DMS79 (cell line): ENCODE data around the gene KCNJ11.
"Not testable (repeated sequence)": the region's sequence is repeated elsewhere in the genome, so short reads cannot be mapped to it uniquely, and the experiment has no call there.

Source experiments
- DNase-seq: peaks from one replicate; lab custom pipeline; 2025; lab: John Stamatoyannopoulos, UW

The KCNJ11 gene

DNA sequence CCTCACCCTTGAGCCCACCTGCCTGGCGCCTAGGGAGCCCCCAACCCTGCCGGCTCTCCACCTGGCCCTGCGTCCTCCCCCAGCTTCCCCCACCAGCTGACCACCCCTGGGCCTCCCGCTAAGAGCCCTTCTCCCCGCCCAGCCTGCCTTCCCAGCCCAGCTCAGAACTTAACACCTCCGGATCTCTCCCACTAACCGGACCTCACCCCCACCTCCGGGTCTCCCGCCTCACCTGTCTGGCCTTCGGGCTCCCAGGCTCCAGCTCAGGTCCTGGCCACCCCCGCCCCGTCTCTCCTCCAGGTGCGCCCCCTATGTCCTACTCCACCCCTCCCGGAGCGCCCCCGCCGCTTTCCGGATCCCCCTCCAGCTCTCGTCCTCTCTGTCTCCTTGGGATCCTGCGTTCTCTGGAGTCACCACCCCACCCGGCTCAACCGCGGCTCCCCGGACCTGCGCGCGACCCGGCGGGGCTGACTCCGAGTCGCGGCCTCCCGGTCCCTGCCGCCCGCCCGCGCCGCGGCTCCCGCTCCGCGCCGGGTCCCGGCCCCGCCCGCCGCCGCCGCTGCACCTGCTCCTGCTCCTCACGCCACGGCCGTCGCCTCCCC lies at the start of gene KCNJ11:
Gene KCNJ11 (minus strand): TSS at position 51 of the 602 bp plus-strand sequence. CDS start 568 bp downstream, outside the sequence.
- DNase-seq, result no peak

DNA sequence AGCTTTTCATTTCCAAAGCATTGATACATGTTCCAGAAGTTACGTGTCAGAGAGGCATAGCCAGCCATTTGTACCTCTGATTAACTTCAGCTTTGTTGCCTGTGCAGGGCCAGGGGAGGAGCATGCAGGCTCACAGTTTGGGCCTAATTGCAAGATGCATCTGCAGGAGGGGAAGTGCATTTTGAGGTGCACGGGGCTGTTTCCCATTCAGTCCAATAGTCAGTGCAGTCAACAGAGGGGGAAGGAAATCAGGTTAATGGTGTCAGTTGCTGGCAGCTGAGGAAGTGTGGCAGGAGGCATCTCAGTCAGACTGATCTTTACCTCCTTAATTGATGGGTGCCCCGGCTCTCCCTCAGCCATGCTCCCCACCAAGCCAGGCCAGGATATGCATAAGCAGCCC lies 48.9 kb upstream of the KCNJ11 start:
- no peak for DNase-seq

DNA sequence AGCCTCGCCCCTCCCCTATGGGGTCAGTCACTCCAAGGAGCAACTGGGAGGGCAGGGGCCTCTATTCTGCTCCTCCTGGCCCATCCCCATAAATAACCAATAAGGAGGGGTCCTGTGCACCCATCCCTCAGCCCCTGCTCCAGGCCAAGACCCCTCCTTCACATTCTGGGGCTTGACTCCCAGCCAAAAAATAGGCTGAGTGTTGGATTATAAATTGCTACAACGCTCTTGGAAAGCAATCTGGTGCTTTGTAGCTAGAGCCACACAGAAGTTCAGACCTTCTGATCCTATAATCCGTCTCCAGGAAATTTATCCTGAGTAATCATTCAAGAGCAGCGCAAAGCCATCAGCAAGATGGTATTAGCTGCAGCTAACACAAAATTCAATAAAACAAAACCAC lies 45.6 kb upstream of the KCNJ11 start:
- DNase-seq, result no peak

DNA sequence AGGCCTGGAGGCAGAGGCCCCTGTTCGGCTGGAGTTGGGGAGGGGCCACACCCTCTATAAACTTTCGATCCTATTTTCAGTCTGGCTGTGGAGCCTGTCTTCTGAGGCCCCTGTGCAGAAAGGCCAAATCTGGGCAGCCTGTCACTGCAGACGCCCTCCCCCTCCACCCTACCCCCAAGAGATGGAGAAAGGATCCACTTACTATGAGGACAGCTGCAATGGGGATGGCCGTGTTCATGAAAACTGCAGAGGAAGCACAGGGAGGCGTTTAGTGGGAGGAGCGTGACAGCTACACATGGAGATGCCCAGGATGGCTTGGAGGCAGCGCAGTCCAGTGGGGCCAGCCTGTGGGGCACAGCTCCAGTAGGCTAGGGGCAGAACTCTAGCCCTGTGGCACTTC lies 43.5 kb upstream of the KCNJ11 start:
- DNase-seq, result no peak

DNA sequence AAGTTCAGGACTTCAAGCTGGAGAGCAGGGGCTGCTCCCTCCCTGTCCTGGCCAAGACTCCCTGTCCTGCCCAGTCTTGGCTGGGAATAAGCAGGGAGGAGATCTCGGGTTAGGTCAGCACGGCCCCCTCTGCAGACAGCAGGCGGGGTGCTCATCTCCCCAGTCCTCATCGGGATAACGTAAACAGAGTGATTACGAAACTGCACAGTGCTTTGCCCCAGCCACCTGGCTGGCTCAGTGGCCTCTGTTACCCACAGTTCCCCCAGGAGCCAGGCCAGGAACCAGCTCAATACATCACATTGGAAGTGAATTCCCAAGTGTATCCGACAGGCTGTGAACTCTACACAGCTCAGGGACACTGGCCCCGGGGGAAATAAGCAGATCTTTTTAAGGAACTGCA lies 42.7 kb upstream of the KCNJ11 start:
- no peak for DNase-seq

DNA sequence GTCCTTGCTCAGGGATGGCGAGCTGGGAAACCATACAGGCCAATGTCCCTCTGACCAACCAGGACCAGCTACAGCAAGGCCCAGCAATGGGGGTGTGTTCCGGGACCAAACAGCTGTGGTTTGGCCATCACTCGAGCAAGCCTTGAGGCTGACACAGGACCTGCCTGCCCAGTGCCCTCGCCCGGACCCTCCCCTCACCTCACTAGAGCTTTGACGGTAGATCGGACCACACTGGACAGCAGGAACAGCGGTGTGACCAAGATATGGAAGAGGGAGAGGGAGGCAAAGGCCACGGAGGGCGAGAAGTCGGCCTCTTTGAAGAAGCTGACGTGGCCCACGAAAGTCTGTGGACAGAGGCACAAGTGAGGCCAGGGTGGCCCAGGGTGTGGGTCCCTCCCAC lies 42.2 kb upstream of the KCNJ11 start:
- DNase-seq, result no peak

DNA sequence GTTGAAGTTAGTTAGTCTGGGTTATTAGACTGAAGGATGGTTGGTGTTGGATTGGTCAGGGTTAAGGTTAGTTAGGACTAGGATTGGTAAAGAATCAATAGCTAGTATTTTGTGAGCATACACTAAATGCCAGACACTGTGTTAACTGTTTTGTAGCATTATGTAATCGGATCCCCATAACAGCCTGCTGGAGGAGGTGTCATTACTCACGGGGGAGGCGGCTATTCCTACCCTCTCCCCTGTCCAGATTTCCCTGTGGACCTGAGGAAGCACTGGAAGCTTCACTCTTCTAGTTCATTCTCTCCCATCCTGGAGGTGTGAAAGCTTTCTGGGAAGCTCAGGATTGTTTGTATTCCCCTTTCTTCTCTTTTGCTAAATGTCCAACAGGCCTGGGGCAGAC lies 40.5 kb upstream of the KCNJ11 start:
- DNase-seq, result no peak

DNA sequence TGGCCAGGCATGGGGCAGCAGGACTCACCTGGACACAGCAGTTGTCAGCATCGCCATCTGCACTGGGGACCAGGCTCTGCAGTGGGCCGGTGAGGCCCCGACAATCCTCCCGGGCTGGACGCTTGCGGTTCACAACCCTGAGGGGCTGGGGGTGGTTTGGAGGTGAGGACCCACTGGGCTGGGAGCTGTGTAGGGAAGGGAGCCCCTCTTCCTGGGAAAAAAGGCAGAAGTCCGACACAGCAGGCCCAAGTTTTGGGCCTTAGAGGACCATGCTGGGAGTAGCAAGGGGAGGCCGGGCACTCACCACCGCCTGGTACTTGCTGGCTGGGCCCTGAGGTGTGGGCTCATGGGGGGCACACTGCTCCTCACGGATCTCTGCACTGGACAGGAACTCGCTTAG lies 39.8 kb upstream of the KCNJ11 start:
- no peak for DNase-seq

DNA sequence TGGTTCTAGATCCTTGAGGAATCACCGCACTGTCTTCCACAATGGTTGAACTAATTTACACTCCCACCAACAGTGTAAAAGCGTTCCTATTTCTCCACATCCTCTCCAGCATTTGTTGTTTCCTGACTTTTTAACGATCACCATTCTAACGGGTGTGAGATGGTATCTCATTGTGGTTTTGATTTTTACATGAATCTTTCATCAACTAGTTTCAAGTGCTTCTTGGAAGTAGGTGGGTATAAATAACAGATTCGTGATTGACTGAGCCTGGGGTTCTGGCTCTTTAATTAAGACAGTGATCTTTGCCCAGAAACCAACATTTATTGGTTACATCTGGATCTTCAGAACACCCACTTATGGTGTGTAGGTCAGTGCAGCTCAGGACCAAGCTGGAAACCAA lies 37.8 kb upstream of the KCNJ11 start:
- not testable (repeated sequence) for DNase-seq

DNA sequence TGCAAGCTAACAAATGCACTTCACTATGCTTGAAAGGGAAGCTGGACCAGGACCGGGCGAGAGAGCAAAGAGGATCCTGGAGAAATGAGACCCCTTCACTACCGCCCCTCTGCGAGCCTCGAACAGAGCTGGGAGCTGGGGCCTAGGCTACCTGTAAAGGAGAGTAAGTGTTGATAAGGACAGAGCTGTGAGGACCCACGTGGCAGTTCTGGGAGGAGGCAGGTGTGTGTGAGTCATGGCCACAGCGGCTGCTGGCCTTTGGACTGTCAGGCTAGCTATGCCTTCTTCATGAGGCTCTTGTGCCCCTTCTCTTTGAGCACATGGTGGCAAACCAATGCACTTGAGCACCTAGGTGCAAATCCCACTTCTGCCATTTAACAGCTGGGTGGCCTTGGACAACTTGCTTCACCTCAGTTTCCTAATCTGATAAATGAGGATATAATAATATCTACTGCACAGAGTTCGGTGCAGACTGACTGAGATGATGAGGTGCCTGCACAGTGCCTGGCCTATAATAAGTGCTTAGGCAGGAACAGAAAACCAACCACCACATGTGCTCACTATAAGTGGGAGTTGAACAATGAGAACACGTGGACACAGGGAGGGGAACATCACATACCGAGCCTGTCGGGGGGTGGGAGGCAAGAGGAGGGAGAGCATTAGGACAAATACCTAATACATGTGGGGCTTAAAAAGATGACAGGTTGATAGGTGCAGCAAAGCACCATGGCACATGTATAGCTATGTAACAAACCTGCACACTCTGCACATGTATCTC lies 35.3 kb upstream of the KCNJ11 start:
- no peak for DNase-seq

DNA sequence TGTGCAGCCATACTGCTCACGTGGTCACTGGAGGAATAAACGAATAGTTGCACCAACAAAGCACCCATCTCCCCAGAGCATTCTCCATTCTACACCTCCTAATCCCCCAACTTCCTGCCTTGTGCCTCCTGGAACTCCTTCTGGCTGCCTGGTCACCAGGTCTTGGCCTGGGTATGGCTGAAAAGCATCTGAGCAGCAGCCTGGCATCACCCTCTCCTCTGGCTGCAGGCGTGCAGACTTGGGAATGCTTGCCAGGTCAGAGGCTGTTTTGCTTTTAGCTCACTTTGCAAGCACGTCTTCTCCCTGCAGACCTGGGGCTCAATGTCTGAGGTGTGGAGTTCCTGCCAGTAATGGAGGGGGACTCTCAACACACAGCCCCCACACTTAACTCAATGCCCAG lies 33.3 kb upstream of the KCNJ11 start:
- no peak for DNase-seq

DNA sequence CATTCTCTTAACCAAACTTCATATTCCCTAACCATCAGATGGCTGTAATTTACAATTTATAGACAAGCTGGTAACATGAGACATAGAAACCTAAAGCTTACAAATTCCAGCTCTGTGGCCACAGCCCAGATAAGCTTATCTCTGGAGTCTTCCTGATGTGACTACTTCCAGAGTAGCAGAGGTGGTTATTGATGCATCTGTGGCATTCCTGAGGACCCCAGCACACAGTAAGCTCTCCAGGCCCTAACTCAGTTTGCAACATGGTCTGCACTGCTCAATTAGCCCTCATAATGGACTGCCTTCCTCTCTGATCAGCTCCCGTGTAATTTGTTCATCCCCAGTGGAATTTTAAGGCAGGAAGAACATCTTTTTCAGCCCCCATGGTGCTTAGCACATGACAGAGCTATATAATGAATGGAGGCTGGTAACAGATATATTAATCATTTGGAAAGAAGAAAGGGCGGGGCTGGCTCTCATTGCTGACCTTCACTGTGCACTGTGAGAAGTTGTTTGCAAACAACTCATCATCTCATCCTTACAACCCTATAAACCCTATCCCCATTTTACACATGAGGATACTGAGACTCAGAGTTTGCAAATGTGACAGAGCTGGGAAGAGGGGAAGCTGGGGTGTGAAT lies 30.1 kb upstream of the KCNJ11 start:
- no peak for DNase-seq

DNA sequence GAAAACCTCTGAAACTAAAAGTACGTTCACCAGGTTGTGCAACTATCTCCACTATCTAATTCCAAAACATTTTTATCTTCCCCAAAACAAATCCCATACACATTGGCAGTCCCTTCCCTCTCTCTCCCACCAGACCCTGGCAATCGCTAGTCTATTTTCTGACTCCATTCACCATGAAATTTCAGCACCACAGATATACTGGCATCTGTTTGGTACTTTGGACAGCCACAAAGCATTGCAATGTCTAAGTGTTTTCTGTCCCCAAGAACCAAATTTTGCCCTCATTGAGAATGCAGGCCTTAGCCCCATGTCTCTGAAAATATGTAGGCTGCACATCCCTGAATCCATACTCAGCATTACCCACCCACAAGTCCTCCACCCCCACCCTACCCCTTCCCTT lies 28.0 kb upstream of the KCNJ11 start:
- DNase-seq, result no peak

DNA sequence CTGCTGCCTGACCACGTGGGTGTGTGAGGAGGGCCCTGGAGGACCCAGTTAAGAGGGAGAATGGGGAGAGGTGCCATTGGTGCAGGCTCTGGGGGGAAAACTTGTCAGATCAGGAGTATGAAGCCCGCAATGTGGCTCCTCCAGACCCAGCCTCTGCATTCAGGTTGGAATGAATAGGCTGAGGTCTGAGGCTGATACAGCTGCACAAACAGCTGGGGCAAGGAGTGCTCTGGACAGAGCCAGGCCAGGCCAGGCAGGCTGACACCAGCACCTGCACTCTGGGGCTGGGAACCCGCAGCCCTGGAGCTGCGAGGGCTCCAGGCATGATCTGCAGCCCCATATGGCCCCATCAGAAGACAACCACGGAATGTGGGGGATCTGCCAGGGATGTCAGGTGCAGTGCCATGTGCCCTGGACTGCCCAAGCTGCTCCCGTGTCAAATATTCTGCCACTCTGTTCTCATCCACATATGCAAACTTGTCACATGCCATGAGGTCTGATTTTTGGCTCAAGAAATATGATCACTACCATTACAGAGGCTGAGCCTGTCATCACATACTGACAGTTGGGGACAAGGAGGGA lies 27.2 kb upstream of the KCNJ11 start:
- DNase-seq, result no peak

DNA sequence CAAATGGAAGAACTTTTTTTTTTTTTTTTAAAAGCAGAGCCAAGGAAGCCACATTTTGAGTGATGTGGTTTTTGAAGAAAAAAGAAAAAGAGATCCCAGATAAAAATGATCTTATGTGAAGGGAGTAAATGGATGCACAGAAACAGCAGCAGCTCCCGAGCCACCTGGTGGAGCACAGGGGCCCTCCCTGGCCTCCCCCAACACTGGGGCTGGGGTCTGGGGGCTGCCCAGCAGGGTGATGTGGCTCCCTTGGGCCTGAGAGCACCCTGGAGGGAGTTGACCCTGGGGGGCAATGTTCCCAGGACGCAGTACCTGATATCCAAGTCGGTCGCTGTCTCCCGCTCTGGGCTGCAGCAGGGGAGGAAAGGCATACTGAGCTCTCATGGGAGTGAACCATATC lies 26.5 kb upstream of the KCNJ11 start:
- no peak for DNase-seq

DNA sequence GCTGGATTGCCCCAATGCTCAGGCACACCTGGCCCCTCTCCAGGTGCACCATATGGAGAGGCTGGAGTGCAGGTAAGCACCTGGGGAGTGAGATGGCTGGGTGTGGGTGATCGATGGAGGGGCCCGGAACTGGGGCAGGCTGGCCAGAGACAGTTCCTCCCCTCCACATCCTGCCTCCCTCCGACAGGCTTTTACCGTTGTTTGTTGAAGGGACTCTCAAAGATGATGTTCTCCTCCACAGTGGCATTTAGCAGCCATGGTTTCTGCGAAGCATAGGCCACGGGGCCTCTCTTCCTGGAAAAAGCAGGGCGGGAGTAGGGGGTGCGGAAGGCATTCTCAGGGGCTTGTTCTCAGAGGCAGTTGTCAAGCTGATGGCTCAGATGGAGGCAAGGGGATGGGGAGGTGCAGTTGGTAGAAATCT lies 25.9 kb upstream of the KCNJ11 start:
- no peak for DNase-seq

DNA sequence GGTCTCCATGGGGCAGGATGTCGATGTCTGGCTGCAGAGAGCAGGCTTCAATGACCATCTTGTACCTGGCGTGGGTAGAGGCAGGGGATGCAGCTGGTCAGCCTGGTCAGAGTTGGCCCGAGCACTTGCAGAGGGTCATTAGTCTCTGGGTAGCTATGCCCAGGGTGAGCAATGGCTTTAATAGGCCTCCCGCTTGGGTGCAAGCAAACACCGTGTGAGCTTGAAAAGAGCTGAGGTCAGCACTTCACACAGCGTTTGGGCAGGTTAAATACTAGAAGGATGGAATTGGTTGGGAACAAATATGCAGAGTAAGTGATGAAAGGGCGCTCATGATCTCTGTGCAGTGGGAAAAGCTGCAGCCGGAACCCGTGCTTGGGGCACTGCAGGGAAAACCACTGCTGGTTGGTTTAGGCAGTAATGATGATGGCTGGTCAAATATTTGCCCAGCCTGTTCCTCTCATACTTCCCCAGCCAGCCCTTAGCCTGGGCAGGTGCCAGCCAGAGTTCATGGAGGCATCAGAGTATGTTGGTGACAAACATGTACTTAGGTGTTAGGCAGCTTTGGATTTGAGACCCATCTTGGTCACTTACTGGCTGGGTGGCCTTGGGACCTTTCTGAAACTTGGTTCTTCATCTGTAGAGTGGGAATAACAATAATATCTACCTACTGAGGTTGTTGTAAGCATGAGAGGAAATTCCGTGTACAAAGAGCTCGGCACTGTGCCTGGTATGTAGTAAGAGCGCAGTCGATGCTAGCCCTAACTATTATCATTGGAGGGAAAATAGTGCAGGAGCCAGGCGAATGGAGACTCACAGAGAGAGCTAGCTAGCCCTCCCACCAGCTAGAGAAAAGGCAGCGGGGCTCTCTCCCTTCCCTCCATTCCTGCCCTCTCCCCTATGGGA lies 25.2 kb upstream of the KCNJ11 start:
- DNase-seq, result peak; percentile 44

DNA sequence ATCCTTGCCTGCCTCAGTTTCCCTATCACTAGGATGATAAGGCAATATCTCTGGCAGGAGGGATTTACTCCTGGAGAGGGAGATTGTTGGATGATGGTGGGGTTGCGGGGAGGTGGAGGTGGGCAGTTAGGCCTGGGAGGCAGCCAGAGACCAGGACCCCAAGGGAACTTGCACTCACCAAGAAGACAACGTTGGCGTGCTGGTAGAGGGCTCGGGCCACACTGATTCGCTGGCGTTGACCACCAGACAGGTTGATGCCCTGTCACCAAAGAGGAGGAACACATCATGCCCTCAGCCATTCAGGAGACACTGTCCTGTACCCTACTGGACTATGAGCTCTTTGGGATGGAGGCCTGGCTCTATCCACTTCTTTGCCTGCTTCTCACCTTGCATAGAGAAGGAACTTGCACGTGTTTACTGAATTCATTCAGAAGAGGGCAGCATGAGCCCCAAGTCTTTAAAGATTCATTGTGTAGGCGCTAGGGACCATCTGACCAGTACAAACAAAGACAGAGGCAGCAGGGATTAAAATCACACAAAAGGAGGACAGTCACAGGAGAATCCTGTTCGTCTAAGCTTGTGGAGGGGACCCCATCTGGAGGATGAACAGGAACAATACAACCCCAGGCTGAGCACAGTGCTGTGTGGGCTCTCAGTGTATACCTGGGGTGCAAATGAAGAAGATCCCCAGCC lies 24.2 kb upstream of the KCNJ11 start:
- DNase-seq, result no peak

DNA sequence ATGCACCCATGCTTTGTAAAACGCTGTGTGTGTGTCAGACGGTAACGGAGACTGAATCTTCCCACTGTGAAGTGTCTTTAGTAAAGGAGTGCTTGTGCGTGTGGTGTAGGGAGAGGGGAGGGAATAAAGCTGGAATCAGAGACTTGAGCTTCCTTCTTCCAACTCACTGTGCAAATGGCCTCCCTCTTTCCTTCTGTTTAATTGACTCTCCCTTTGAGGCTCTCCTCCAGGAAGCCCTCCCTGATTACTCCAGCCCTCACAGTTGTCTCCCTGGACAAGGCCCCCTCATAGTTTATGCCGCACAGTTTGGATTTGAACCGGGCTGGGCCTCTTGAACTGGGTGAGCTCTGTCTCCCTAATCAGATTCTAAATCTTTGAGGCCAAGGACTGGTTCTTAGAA lies 23.0 kb upstream of the KCNJ11 start:
- DNase-seq, result no peak

DNA sequence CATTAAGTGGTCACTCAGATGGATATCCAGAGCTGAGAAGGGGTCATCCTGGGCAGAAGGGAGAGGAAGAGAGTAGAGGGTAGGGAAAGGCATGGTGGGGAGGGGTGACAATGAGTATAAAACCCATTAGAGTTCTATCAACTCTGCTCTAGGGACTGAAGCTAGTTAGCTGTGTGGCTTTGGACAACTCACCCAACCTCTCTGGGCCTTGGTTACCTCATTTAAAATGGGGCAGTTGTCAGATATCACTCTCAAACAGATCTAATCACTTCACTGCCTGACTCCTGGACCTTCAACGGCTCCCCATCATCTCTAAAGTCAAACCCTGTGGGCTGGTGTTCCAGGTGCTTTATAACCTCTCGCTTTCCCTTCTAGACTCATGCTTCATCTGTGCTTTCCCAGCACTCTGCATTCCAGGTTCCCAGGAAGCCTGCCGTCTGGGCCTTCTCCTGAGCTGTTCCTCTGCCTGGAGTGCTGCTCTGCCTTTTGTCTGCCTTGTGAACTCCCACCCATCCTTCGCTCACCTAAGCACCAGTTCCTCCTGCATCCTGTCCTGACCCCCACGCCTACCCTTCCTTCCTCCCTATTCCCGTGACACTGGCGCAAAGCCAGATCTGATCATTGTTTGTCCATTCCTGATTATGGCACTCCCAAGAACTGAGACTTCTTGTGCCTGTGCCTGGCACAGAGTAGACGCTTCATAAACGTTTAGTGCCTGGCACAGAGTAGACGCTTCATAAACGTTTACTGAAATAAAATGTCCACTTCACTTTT lies 22.3 kb upstream of the KCNJ11 start:
- DNase-seq, result no peak

DNA sequence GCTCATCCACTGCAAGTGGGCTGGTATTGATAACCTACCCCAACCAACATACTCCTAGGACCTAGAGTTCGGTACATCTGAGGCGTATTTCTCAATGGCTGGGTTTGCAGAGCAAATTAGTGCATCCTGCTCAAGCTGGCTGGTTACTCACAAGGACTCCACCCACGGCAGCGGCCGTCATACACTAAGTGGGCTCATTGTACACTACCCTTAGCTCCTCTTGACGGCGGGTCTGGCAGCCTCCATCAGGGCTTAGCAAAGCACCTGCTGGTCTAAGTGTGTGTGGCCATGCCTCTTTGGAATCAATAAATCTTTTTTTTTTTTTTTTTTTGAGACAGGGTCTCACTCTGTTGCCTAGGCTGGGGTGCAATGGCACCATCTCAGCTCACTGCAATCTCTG lies 20.2 kb upstream of the KCNJ11 start:
- DNase-seq, result peak; percentile 39
